ENCODE measurements around the gene GZF1. TPM values are rescaled to one million over a fixed set of nuclear protein-coding genes. Genes with fewer than 3 reads are reported as not detected.

GZF1 gene
- total and polyA plus RNA-seq, 8 donors = 11.8 to 18.0 (median 13.5) TPM

GRCh38 chr20:23371496-23371895 is 9.5 kb downstream of the GZF1 start:
- H3K36me3 ChIP-seq = peaks cover 4 to 79% of the 10 kb centered on the region in 2 donors
- peaks cover 5 to 38% of the 10 kb centered on the region in 2 donors for H3K4me1 ChIP-seq
- no peaks in the 10 kb centered on the region for H3K9me3 ChIP-seq
- DNase-seq = no peak
- TF ChIP-seq CTCF (IDR thresholded peaks at IDR 0.05) = no peak
- no peak for ATAC-seq
- H3K27ac ChIP-seq = peak overlapping the region in 1 of 2 donors; percentile 39
- intact Hi-C loops (cut with DNase I) = no loop called here
- no peaks in the 10 kb centered on the region for H3K27me3 ChIP-seq
- H3K4me3 ChIP-seq = no peak overlapping the region

GRCh38 chr20:23374441-23374840 is 12.5 kb downstream of the GZF1 start:
- Histone ChIP-seq H3K9me3 (no peaks in the 10 kb centered on the region), H3K27me3 (no peaks in the 10 kb centered on the region), H3K4me3 (no peak overlapping the region), H3K27ac (no peak overlapping the region), H3K36me3 (peaks cover 4 to 88% of the 10 kb centered on the region in 2 donors), H3K4me1 (peaks cover 0 to 12% of the 10 kb centered on the region in 2 donors)
- intact Hi-C loops (cut with DNase I) = no loop called here
- no peak for DNase-seq
- no peak for TF ChIP-seq CTCF (IDR thresholded peaks at IDR 0.05)
- no peak for ATAC-seq

GRCh38 chr20:23375827-23376226 is 13.8 kb downstream of the GZF1 start:
- H3K27me3 ChIP-seq = no peaks in the 10 kb centered on the region
- intact Hi-C loops (cut with DNase I) = no loop called here
- H3K36me3 ChIP-seq = peaks cover 4 to 88% of the 10 kb centered on the region in 2 donors
- ATAC-seq (no peak), DNase-seq (no peak)
- no peaks in the 10 kb centered on the region for H3K9me3 ChIP-seq
- H3K27ac ChIP-seq = no peak overlapping the region
- no peak overlapping the region for H3K4me3 ChIP-seq
- H3K4me1 ChIP-seq = peaks cover 0 to 11% of the 10 kb centered on the region in 2 donors
- no peak for TF ChIP-seq CTCF (IDR thresholded peaks at IDR 0.05)

- H3K4me3 ChIP-seq = no peak overlapping the region
- no peaks in the 10 kb centered on the region for H3K4me1 ChIP-seq
- no peak for TF ChIP-seq CTCF (IDR thresholded peaks at IDR 0.05)
- no peaks in the 10 kb centered on the region for H3K27me3 ChIP-seq
- intact Hi-C loops (cut with DNase I) = no loop called here
- H3K9me3 ChIP-seq = no peaks in the 10 kb centered on the region
- peaks cover 4 to 63% of the 10 kb centered on the region in 2 donors for H3K36me3 ChIP-seq
- ATAC-seq (peak; percentile 62), DNase-seq (no peak)
- H3K27ac ChIP-seq = peak overlapping the region in 1 of 2 donors; percentile 51
Observed at GRCh38 chr20:23379772-23380171, 17.8 kb downstream of the GZF1 start.

GRCh38 chr20:23381876-23382275 is 19.9 kb downstream of the GZF1 start:
- DNase-seq (no peak), ATAC-seq (no peak)
- no peak for TF ChIP-seq CTCF (IDR thresholded peaks at IDR 0.05)
- H3K9me3 ChIP-seq = no peaks in the 10 kb centered on the region
- H3K4me3 ChIP-seq = no peak overlapping the region
- intact Hi-C loops (cut with DNase I) = no loop called here
- no peaks in the 10 kb centered on the region for H3K27me3 ChIP-seq
- H3K36me3 ChIP-seq = peaks cover 0 to 52% of the 10 kb centered on the region in 2 donors
- H3K4me1 ChIP-seq = no peaks in the 10 kb centered on the region
- no peak overlapping the region for H3K27ac ChIP-seq

All from left lung (tissue), 10 donors.